Loucy (cell line): ENCODE data around the gene GHRH.

Experiments
- H2AFZ ChIP-seq: fragments of 200-600 bp; sonication (generic); 2 replicates; pipeline ENCODE4 v1.6.0; 2016; ENCODE audit warnings: antibody characterized with exemption, mild to moderate bottlenecking, low read length, moderate library complexity
- H3F3A ChIP-seq: fragments of 200-600 bp; 2 replicates; pipeline ENCODE4 v1.6.0; 2016; ENCODE audit warnings: antibody characterized with exemption, low read depth, mild to moderate bottlenecking
- H3K27me3 ChIP-seq: fragments of 200-600 bp; sonication (generic); 2 replicates; pipeline ENCODE4 v1.6.1; 2014; ENCODE audit warnings: low read length, mild to moderate bottlenecking; ENCODE audit not compliant: insufficient read depth, poor library complexity, severe bottlenecking
- H3K36me3 ChIP-seq: fragments of 200-600 bp; sonication (generic); 2 replicates; pipeline ENCODE4 v1.6.1; 2016; ENCODE audit warnings: low read length; ENCODE audit not compliant: insufficient read depth
- H3K4me1 ChIP-seq: fragments of 200-600 bp; sonication (generic); 2 replicates; pipeline ENCODE4 v1.5.1; 2014; ENCODE audit warnings: low read length, mild to moderate bottlenecking; ENCODE audit not compliant: insufficient read depth, poor library complexity, severe bottlenecking
- H3K4me2 ChIP-seq: fragments of 200-600 bp; sonication (generic); 2 replicates; pipeline ENCODE4 v1.6.0; 2014; ENCODE audit warnings: antibody characterized with exemption, low read length, low read depth, mild to moderate bottlenecking; ENCODE audit not compliant: poor library complexity, severe bottlenecking
- H3K4me3 ChIP-seq: fragments of 200-600 bp; sonication (generic); 2 replicates; pipeline ENCODE4 v1.5.1; 2014; ENCODE audit warnings: low read length, mild to moderate bottlenecking, mixed read lengths; ENCODE audit not compliant: poor library complexity, severe bottlenecking
- H3K79me2 ChIP-seq: fragments of 200-600 bp; sonication (generic); 2 replicates; pipeline ENCODE4 v1.6.1; 2014; ENCODE audit warnings: low read length; ENCODE audit not compliant: insufficient read depth
- H3K9ac ChIP-seq: fragments of 200-600 bp; sonication (generic); 2 replicates; pipeline ENCODE4 v1.6.0; 2014; ENCODE audit warnings: mild to moderate bottlenecking, low read depth, low read length, moderate library complexity; ENCODE audit not compliant: poor library complexity, severe bottlenecking
- H3K9me2 ChIP-seq: fragments of 200-600 bp; sonication (generic); replicated peaks from 2 replicates; pipeline ENCODE4 v1.6.1; 2016; ENCODE audit warnings: low read depth, low read length, mixed read lengths
- H3K9me3 ChIP-seq: fragments of 200-600 bp; sonication (generic); 2 replicates; pipeline ENCODE4 v1.6.1; 2014; ENCODE audit warnings: mild to moderate bottlenecking, antibody characterized with exemption, low read length, low read depth; ENCODE audit not compliant: insufficient read depth
- H4K20me1 ChIP-seq: fragments of 200-600 bp; sonication (generic); 2 replicates; pipeline ENCODE4 v1.6.0; 2014; ENCODE audit warnings: antibody characterized with exemption, low read length, mild to moderate bottlenecking; ENCODE audit not compliant: insufficient read depth, poor library complexity, severe bottlenecking
- EZH2phosphoT487 ChIP-seq: fragments of 200-600 bp; IDR thresholded peaks from 2 replicates; pipeline ENCODE4 v1.6.1; 2018; ENCODE audit warnings: antibody characterized with exemption, mild to moderate bottlenecking, moderate library complexity, borderline replicate concordance
- TF ChIP-seq, protein P1 (sequence below): fragments of 200-600 bp; sonication (generic); conservative IDR thresholded peaks from 2 replicates; pipeline ENCODE4 v1.5.1; 2014; ENCODE audit warnings: mild to moderate bottlenecking, antibody characterized with exemption, low read length

Gene GHRH

DNA sequence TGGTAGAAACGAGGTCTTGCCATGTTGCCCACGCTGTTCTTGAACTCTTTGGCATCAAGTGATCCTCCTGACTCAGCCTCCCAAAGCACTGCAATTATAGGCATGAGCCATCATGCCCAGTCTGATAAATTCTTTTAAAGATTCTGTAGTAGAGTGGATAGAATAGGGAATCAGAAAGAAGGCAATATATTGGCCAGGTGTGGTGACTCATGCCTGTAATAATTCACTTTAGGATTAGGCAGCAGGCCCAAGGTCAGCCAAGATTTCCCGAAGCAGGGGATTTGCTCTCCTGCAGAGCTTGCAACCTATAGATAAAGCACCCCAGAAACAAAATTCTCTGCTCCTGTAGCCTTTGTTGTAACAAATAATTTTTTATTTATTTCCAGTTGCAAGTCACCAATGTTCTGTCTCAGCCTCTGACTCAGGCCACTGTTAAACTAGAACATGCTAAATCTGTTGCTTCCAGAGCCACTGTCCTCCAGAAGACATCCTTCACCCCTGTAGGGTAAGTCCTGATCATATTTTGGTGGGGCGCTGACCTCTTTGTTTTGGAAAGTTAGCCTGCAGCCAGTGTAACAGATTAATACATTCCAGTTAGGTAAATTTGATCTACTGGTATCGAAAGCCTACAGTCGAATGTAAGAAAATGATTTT lies 51.8 kb downstream of the GHRH start:
- Histone ChIP-seq H2AFZ (no peak overlapping the region), H3K27me3 (no peaks in the 10 kb centered on the region), H3K9me3 (no peaks in the 10 kb centered on the region), H3K9ac (no peak overlapping the region), H3K4me3 (no peak overlapping the region), H3K4me1 (no peaks in the 10 kb centered on the region), H3K4me2 (no peak overlapping the region), H3K9me2 (no peaks in the 10 kb centered on the region), H3K36me3 (peaks cover 84% of the 10 kb centered on the region), H4K20me1 (no peaks in the 10 kb centered on the region), H3K79me2 (no peaks in the 10 kb centered on the region), H3F3A (no peaks in the 10 kb centered on the region)
- TF ChIP-seq EZH2phosphoT487: no peak
- TF ChIP-seq, protein P1, sequence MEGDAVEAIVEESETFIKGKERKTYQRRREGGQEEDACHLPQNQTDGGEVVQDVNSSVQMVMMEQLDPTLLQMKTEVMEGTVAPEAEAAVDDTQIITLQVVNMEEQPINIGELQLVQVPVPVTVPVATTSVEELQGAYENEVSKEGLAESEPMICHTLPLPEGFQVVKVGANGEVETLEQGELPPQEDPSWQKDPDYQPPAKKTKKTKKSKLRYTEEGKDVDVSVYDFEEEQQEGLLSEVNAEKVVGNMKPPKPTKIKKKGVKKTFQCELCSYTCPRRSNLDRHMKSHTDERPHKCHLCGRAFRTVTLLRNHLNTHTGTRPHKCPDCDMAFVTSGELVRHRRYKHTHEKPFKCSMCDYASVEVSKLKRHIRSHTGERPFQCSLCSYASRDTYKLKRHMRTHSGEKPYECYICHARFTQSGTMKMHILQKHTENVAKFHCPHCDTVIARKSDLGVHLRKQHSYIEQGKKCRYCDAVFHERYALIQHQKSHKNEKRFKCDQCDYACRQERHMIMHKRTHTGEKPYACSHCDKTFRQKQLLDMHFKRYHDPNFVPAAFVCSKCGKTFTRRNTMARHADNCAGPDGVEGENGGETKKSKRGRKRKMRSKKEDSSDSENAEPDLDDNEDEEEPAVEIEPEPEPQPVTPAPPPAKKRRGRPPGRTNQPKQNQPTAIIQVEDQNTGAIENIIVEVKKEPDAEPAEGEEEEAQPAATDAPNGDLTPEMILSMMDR: no peak

DNA sequence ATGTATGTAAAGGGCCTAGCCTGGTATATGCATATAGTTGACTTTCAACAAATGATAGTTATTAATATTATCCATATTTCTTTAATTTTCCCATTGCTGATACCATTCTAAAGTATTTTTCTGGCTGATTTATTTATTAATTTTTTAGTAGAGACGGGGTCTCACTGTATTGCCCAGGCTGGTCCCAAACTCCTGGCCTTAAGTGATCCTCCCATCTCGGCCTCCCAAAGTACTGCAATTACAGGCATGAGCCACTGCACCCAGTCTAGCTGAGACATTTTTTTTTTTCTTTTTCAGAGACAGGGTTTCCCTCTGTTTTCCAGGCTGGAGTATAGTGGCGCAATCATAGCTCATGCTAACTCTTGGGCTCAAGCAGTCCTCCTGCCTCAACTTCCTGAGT lies 52.4 kb downstream of the GHRH start:
- Histone ChIP-seq H4K20me1 (no peaks in the 10 kb centered on the region), H3K36me3 (peaks cover 84% of the 10 kb centered on the region)
- TF ChIP-seq EZH2phosphoT487: no peak
- TF ChIP-seq, protein P1: no peak

DNA sequence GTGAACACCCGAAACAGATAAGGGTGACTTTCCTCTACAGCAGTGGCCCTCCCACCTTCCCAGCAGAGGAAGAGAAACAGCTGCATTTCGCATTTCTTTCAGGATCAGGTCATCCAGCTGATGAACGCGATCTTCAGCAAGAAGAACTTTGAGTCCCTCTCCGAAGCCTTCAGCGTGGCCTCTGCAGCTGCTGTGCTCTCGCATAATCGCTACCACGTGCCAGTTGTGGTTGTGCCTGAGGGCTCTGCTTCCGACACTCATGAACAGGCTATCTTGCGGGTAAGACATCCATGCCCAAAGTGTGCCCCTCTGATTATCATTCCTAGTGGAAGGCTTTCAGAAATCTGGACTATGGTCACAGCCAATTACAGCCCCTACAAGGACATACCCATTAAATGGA lies 54.4 kb downstream of the GHRH start:
- TF ChIP-seq, protein P1: no peak
- no peak for TF ChIP-seq EZH2phosphoT487
- Histone ChIP-seq H4K20me1 (peaks cover 7% of the 10 kb centered on the region), H3F3A (no peaks in the 10 kb centered on the region), H3K4me2 (no peak overlapping the region), H3K27me3 (no peaks in the 10 kb centered on the region), H3K9me3 (no peaks in the 10 kb centered on the region), H3K9me2 (no peaks in the 10 kb centered on the region), H3K79me2 (peaks cover 5% of the 10 kb centered on the region), H3K4me1 (no peaks in the 10 kb centered on the region), H3K36me3 (peaks cover 83% of the 10 kb centered on the region), H3K9ac (no peak overlapping the region), H3K4me3 (no peak overlapping the region), H2AFZ (no peak overlapping the region)

More for the DNA sequence above, 52.4 kb downstream of the GHRH start:
- H3K4me1 ChIP-seq: no peaks in the 10 kb centered on the region
- no peaks in the 10 kb centered on the region for H3K27me3 ChIP-seq
- no peaks in the 10 kb centered on the region for H3K9me3 ChIP-seq
- H3F3A ChIP-seq: no peaks in the 10 kb centered on the region
- no peak overlapping the region for H2AFZ ChIP-seq
- no peak overlapping the region for H3K9ac ChIP-seq
- no peaks in the 10 kb centered on the region for H3K9me2 ChIP-seq
- H3K4me3 ChIP-seq: no peak overlapping the region
- H3K79me2 ChIP-seq: peaks cover under 1% of the 10 kb centered on the region; the same call in 1 of the 2 replicates
- H3K4me2 ChIP-seq: no peak overlapping the region
